Esophagus squamous epithelium (tissue), 4 donors: ENCODE data around the gene RBM14.

ENCODE experiments used
- POLR2A ChIP-seq, 4 donors: fragments of 450-650 bp; IDR thresholded peaks; one replicate each; pipeline ENCODE4 v1.6.1; 2017; ENCODE audit warnings: antibody characterized with exemption in 4 of 4, mild to moderate bottlenecking in 4 of 4, moderate library complexity in 3 of 4
- TF ChIP-seq, protein P1 (sequence below), 6 experiments: fragments of 450-650 bp in 4 of 6; fragments of 200-600 bp in 2 of 6; sonication (generic) in 2 of 6; IDR thresholded peaks; one replicate each; pipeline ENCODE4 v1.5.1; 2016 to 2019; ENCODE audit warnings: antibody characterized with exemption in 6 of 6, mild to moderate bottlenecking in 4 of 6, moderate library complexity in 4 of 6

DNA sequence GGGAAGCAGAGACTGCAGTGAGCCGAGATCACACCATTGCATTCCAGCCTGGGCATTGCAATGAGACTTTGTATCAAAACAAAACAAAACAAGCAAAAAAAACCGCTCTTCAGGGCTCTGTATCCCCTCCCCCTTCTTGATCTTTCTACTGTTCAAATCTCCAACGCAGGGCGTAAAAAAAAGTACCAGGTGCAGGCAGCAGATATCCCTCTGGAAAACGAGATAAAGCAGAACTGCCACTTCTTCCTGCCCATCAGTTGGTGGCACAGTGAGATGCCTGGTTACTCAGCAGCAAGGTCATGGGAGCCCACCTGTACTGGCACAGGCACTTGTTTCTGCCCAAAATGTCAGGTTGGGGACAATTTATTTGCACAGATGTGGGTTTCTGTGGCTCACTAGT is 12.3 kb upstream of the RBM14 start:
- no peak for TF ChIP-seq POLR2A (IDR thresholded peaks at IDR 0.05)
- TF ChIP-seq, protein P1, sequence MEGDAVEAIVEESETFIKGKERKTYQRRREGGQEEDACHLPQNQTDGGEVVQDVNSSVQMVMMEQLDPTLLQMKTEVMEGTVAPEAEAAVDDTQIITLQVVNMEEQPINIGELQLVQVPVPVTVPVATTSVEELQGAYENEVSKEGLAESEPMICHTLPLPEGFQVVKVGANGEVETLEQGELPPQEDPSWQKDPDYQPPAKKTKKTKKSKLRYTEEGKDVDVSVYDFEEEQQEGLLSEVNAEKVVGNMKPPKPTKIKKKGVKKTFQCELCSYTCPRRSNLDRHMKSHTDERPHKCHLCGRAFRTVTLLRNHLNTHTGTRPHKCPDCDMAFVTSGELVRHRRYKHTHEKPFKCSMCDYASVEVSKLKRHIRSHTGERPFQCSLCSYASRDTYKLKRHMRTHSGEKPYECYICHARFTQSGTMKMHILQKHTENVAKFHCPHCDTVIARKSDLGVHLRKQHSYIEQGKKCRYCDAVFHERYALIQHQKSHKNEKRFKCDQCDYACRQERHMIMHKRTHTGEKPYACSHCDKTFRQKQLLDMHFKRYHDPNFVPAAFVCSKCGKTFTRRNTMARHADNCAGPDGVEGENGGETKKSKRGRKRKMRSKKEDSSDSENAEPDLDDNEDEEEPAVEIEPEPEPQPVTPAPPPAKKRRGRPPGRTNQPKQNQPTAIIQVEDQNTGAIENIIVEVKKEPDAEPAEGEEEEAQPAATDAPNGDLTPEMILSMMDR (IDR thresholded peaks at IDR 0.05): no peak
